ENCODE results near the gene TUT1. TPM values are rescaled to one million over a fixed set of nuclear protein-coding genes. Genes with fewer than 3 reads are reported as not detected.
"Not testable (repeated sequence)": the region's sequence is repeated elsewhere in the genome, so short reads cannot be mapped to it uniquely, and the experiment has no call there.

TUT1 gene
- total RNA-seq, 2 experiments from 2014 or later: 22.2 to 25.0 TPM

DNA sequence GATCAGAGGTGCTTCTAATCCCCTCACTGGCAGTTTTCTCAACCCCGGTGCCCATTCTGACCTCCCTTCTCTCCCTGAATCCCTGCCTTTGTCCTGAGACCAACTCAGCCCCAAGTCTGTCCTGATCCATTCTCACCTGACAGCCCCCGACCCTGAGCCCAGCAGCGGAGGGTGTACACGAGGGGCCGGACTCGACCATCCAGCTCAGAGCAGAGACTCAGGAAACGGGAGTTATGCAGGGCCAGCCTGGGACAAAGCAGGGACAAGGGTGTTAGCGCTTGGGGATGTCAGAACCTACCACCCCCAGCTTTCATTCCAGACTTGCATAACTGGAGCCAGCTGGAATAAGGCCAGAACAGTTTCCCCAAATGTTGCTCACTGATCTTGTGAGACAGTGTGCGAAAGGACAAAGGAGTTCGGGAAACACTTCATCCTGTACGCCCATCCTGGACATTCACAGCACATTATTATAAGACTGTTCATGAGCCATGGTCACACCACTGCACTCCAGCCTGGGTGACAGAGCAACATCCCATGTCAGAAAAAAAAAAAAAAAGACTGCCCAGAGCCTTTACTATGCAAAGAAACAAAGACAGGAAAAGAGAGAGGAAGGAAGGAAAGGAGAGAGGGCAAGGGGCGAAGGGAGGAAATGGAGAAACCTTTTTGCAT, 14.1 kb downstream of the TUT1 start:
- H3K4me3 Mint-ChIP-seq: no peak overlapping the region
- ChIA-PET CTCF (interaction anchor here (0.9 to 1.5 kb wide), 3 partner anchors 8 to 17 kb away, joined by 3 read pairs; no protein-coding TSS in a partner anchor), POLR2A (interaction anchor here (0.6 to 2.6 kb wide), 3 partner anchors 14 to 264 kb away, joined by 3 to 13 read pairs (median 4); partner anchors contain the start of gene TUT1)
- H3K9me3 Mint-ChIP-seq (ENCODE audit: insufficient read depth): no peaks in the 10 kb centered on the region
- no peak overlapping the region for H3K27ac Mint-ChIP-seq
- DNase-seq (no peak), ATAC-seq (no peak)
- no peaks in the 10 kb centered on the region for H3K27me3 Mint-ChIP-seq (ENCODE audit: low read depth)
- peaks cover 53% of the 10 kb centered on the region for H3K36me3 Mint-ChIP-seq (ENCODE audit: low read depth)
- H3K4me1 Mint-ChIP-seq (ENCODE audit: low read depth): peaks cover 26% of the 10 kb centered on the region

DNA sequence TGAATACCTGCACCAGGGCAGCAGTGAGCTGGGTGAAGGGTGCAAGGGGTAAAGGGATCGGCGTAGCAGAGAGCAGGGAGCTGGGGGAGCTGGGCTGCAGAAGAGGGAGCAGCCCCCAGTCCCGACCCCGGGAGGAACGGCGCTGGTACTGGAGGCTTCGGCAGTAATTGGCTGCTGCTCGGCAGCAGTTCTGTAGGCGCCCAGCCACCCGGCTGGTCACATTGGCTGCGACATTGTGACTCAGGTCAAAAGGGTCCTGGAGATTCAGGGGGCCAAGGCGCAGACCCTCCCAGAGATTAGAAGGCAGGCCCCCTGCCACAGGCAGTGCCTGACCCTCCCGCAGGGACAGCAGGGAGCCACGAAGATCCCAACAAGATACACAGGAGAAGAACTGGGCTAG, 15.5 kb downstream of the TUT1 start:
- POLR2A ChIA-PET: interaction anchor here (0.6 to 3.9 kb wide), 2 partner anchors 16 to 279 kb away, joined by 3 to 58 read pairs; partner anchors contain the start of gene TUT1

DNA sequence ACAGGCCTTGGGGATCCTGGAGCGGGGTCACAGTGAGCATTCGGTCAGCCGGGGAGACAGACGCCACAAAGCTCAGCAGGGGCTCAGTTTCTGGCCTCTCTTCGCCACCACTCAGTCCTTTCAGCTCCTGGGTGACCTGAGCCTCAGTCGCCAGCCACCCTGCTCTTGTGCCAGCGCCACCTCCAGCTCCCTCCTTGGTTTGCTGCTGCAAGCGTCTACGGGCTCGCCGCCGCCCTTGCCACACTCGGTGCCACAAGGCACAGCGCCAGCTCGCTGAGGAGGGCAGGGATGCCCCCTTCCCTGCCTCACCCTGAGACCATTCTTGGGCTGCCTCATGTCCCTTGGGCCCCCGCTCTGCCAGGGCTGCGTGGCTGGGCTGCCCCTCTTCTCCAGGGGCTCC, 16.2 kb downstream of the TUT1 start:
- Mint-ChIP-seq H3K9me3 (ENCODE audit: insufficient read depth) (no peaks in the 10 kb centered on the region), H3K27ac (peak overlapping the region; percentile 97), H3K4me3 (peak overlapping the region; percentile 99), H3K36me3 (ENCODE audit: low read depth) (peaks cover 66% of the 10 kb centered on the region), H3K4me1 (ENCODE audit: low read depth) (peaks cover 46% of the 10 kb centered on the region), H3K27me3 (ENCODE audit: low read depth) (no peaks in the 10 kb centered on the region)
- ATAC-seq (no peak), DNase-seq (no peak)
- ChIA-PET CTCF (interaction anchor here (2.9 to 6.5 kb wide), 3 partner anchors 17 to 151 kb away, joined by 26 to 49 read pairs (median 36); partner anchors contain the start of gene TUT1), POLR2A (interaction anchor here (0.6 to 3.9 kb wide), 12 partner anchors 10 to 279 kb away, joined by 3 to 58 read pairs (median 6); partner anchors contain the start of genes BSCL2, C11orf98, CSKMT and MTA2)

More for the DNA sequence above, 15.5 kb downstream of the TUT1 start:
- Mint-ChIP-seq H3K27ac (no peak overlapping the region), H3K4me3 (peak overlapping the region; percentile 99), H3K36me3 (ENCODE audit: low read depth) (peaks cover 60% of the 10 kb centered on the region), H3K27me3 (ENCODE audit: low read depth) (no peaks in the 10 kb centered on the region), H3K9me3 (ENCODE audit: insufficient read depth) (no peaks in the 10 kb centered on the region), H3K4me1 (ENCODE audit: low read depth) (peaks cover 40% of the 10 kb centered on the region)
- DNase-seq: no peak
- no peak for ATAC-seq
- CTCF ChIA-PET: interaction anchor here (1.5 to 2.9 kb wide), 2 partner anchors 10 to 151 kb away, joined by 3 to 26 read pairs; no protein-coding TSS in a partner anchor

DNA sequence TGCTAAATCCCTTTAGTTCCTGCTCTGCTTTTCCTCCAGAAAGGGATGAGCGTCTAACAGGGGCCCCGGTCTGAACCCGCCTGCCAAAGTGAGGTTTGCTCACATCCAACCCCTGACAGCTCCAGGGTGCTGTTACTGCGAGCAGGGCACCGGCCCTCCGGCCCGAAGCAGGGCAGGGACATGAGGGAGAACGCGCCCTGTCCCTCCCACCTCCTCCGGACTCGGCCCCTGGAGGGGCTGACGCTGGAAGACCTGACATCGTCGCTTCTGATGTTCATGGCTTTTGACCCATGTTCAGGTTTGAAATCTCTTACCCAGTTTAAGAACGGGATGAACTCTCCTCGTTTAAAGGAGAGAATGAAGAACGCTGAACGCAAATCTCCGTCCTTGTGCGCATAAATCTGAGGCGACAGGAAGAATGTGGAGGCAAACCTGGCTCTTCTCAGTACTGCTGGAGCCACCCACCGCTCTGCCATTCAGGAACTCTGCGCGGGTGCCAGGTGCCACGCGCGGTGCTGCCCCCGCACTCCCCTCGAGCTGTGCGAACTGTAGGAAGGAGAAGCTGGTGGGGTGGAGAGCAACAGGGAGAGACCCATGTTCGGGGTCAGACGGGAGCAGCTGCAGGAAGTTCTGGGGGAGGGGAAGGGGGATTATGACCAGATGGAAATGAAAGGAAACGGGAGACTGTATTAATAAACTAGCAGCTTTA, 16.8 kb downstream of the TUT1 start:
- POLR2A ChIA-PET: interaction anchor here (0.6 to 3.9 kb wide), 31 partner anchors 8 to 295 kb away, joined by 3 to 58 read pairs (median 4); partner anchors contain the start of genes B3GAT3, BSCL2, C11orf98 and CSKMT
- CTCF ChIA-PET: interaction anchor here (0.7 to 6.5 kb wide), 12 partner anchors 9 to 193 kb away, joined by 3 to 49 read pairs (median 6); partner anchors contain the start of gene TUT1
- Mint-ChIP-seq H3K4me1 (ENCODE audit: low read depth) (peaks cover 51% of the 10 kb centered on the region), H3K36me3 (ENCODE audit: low read depth) (peaks cover 72% of the 10 kb centered on the region), H3K27ac (peak overlapping the region; percentile 97), H3K27me3 (ENCODE audit: low read depth) (no peaks in the 10 kb centered on the region), H3K4me3 (peak overlapping the region; percentile 99), H3K9me3 (ENCODE audit: insufficient read depth) (no peaks in the 10 kb centered on the region)
- ATAC-seq: peak; percentile 18
- no peak for DNase-seq

DNA sequence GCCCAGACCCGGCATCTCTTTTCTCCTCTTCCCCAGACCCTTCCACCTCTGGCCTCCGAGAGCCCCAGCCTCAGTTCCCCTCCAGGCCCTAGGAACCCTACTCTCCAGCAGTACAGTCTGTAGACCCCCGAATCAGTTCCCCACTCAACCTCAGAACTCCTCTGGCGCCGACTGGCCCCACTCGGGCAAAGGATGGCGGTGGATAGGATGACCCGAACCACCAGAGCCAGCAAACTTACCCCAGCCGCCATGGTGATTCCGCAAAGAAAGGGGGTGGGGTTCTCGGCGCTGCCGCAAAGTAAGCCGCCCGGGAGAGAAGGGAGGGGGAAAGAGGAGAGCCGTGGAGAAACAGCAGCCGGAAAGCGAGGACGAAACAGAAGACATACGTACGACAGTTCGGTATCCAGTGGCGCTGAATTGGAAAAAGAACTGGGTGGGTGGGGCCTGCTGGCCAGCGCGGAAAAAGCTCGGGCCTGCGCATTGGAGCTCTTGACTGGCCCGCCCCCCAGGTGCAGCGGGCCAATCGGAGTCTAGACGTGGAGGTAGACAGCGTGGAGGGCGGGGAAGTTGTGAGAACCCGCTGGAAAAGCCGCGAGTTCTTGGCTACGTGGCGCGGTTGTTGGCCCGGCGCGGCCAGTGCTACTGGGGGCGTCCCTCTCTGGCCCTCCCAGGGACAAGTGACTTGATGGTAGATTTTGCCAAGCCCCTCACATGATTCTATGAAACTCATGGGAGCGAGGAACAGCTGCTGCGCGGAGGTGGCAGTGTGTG, 17.5 kb downstream of the TUT1 start, which contains the start of gene EEF1G:
TSS of gene EEF1G (minus strand) at position 300 of the 771 bp plus-strand sequence. CDS start at position 251, 49 bp downstream.
- H3K36me3 Mint-ChIP-seq (ENCODE audit: low read depth): peaks cover 73% of the 10 kb centered on the region
- CTCF ChIA-PET: interaction anchor here (0.7 to 6.5 kb wide), 12 partner anchors 8 to 192 kb away, joined by 3 to 49 read pairs (median 6); partner anchors contain the start of gene TUT1
- DNase-seq (peak; percentile 100), ATAC-seq (peak; percentile 96)
- no peaks in the 10 kb centered on the region for H3K9me3 Mint-ChIP-seq (ENCODE audit: insufficient read depth)
- peaks cover 53% of the 10 kb centered on the region for H3K4me1 Mint-ChIP-seq (ENCODE audit: low read depth)
- peak within 1 kb of the TSS; percentile 99 for H3K4me3 Mint-ChIP-seq
- H3K27ac Mint-ChIP-seq: peak within 1 kb of the TSS; percentile 97
- POLR2A ChIA-PET: interaction anchor here (0.6 to 3.9 kb wide), 29 partner anchors 8 to 295 kb away, joined by 3 to 58 read pairs (median 4); partner anchors contain the start of genes B3GAT3, BSCL2, C11orf98 and CSKMT
- no peaks in the 10 kb centered on the region for H3K27me3 Mint-ChIP-seq (ENCODE audit: low read depth)

DNA sequence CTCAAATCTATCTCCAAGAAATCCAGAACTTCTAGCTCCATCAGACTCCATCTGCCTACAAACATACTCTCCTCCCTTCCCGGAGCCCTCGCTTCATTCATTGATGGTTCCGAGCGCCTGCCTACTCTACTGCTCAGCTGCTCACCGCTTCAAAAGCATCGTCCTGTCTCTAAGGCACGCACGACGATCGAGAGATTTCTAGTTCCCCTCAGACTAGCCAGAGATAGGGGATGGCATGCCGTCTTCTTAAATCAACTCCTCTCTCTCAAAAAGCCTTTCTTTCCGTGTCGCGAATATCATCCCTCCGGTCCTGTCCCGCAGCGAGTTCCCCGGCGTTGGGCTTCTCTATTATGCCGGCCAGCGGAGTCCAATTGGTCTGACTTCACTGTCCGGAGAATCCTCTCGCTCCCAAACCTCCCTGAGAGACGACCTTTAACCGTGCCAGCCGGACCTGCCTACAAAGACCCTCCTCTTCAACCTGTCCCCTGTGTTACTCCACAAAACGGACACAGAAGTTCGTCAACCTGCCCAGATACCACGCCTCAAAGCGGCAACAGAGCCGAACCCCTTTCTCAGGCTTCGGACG, 18.2 kb downstream of the TUT1 start:
- ChIA-PET CTCF (interaction anchor here (0.7 to 6.5 kb wide), 16 partner anchors 8 to 180 kb away, joined by 3 to 49 read pairs (median 7); partner anchors contain the start of gene TUT1), POLR2A (interaction anchor here (0.6 to 3.9 kb wide), 21 partner anchors 12 to 283 kb away, joined by 3 to 58 read pairs (median 4); partner anchors contain the start of genes BSCL2, C11orf98, CSKMT and LBHD1)
- peaks cover 55% of the 10 kb centered on the region for H3K4me1 Mint-ChIP-seq (ENCODE audit: low read depth)
- peak; percentile 54 for DNase-seq
- H3K36me3 Mint-ChIP-seq (ENCODE audit: low read depth): peaks cover 71% of the 10 kb centered on the region
- no peak for ATAC-seq
- H3K9me3 Mint-ChIP-seq (ENCODE audit: insufficient read depth): no peaks in the 10 kb centered on the region
- H3K27me3 Mint-ChIP-seq (ENCODE audit: low read depth): no peaks in the 10 kb centered on the region
- H3K4me3 Mint-ChIP-seq: peak overlapping the region; percentile 99
- H3K27ac Mint-ChIP-seq: peak overlapping the region; percentile 97

DNA sequence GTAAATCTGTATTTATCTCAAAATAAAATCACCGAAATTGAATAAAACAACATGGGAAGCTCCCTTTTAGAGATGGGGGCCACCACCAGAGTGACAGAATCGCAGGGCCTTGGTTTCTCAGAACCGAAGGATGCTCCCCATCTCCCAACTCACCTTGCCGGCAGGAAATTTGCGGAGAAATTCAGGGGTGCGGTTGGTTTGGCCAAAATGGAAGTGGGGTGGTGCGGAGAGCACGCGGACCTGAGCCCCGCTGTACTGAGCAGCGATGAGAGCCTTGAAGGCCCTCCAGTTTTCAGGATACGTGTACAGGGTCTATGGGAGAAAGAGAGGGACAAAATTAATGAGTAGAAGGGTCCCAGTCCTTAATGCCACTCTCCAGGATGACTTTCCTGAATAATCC, 18.9 kb downstream of the TUT1 start:
- Mint-ChIP-seq H3K4me3 (peak overlapping the region; percentile 99), H3K27me3 (ENCODE audit: low read depth) (no peaks in the 10 kb centered on the region), H3K9me3 (ENCODE audit: insufficient read depth) (no peaks in the 10 kb centered on the region), H3K4me1 (ENCODE audit: low read depth) (peaks cover 55% of the 10 kb centered on the region), H3K27ac (peak overlapping the region; percentile 97), H3K36me3 (ENCODE audit: low read depth) (peaks cover 71% of the 10 kb centered on the region)
- DNase-seq: no peak
- CTCF ChIA-PET: interaction anchor here (0.7 to 6.5 kb wide), 8 partner anchors 14 to 179 kb away, joined by 3 to 49 read pairs (median 22); partner anchors contain the start of gene TUT1
- POLR2A ChIA-PET: interaction anchor here (0.7 to 3.9 kb wide), 6 partner anchors 15 to 283 kb away, joined by 3 to 58 read pairs (median 4); partner anchors contain the start of genes C11orf98, CSKMT and TUT1
- ATAC-seq: no peak

DNA sequence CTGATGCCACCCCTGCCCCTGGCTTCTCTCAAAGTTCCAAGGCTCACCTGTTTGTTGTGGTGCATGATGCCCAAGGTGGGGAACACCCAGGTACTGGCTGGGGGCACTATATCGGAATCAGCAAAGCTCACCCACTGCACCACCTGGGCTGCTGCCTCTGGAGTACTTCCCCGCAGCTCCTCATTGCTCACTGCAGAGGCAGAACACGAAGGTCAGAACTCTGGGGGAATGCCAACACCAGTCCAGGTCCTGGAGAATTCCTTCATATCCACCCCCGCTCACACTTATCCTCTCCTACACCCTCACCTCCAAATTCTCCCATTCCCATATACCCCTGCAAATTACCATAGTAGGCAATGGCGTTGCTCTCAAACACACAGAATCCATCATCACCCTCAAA, 19.8 kb downstream of the TUT1 start:
- POLR2A ChIA-PET: interaction anchor here (1.0 kb wide), 1 partner anchor 270 kb away, joined by 3 read pairs; no protein-coding TSS in a partner anchor
- Mint-ChIP-seq H3K4me1 (ENCODE audit: low read depth) (peaks cover 61% of the 10 kb centered on the region), H3K4me3 (peak overlapping the region; percentile 99), H3K27ac (peak overlapping the region; percentile 60), H3K36me3 (ENCODE audit: low read depth) (peaks cover 74% of the 10 kb centered on the region)
- ATAC-seq; H3K27me3 Mint-ChIP-seq (ENCODE audit: low read depth); H3K9me3 Mint-ChIP-seq (ENCODE audit: insufficient read depth); DNase-seq: not testable (repeated sequence)
- CTCF ChIA-PET: interaction anchor here (1.2 to 6.5 kb wide), 4 partner anchors 13 to 177 kb away, joined by 4 to 49 read pairs (median 36); no protein-coding TSS in a partner anchor

DNA sequence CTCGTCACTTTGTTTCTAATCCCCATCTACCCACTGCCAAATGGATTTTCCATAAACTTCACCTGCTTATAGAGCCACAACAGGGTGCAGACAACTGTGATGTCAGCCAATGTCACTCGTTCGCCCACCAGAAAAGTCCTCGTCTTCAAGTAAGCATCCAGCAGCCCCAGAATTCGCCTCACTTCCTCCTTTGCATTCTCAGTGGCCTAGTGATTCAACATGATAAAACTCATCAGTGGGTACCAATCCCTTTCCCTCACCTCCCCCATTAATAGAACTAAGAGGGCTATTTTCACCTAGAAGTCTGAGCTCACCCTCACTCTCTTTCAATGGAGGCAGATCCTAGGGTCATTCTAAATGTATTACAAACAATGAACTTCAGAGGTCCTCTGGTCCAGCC, 20.4 kb downstream of the TUT1 start:
- ChIA-PET CTCF (interaction anchor here (1.2 to 6.5 kb wide), 5 partner anchors 12 to 177 kb away, joined by 3 to 49 read pairs (median 35); no protein-coding TSS in a partner anchor), POLR2A (interaction anchor here (0.8 to 2.3 kb wide), 3 partner anchors 11 to 270 kb away, joined by 3 to 7 read pairs (median 4); no protein-coding TSS in a partner anchor)
- H3K27me3 Mint-ChIP-seq (ENCODE audit: low read depth); DNase-seq; ATAC-seq; H3K4me3 Mint-ChIP-seq; H3K9me3 Mint-ChIP-seq (ENCODE audit: insufficient read depth): not testable (repeated sequence)
- Mint-ChIP-seq H3K27ac (peak overlapping the region; percentile 0), H3K4me1 (ENCODE audit: low read depth) (peaks cover 65% of the 10 kb centered on the region), H3K36me3 (ENCODE audit: low read depth) (peaks cover 78% of the 10 kb centered on the region)

DNA sequence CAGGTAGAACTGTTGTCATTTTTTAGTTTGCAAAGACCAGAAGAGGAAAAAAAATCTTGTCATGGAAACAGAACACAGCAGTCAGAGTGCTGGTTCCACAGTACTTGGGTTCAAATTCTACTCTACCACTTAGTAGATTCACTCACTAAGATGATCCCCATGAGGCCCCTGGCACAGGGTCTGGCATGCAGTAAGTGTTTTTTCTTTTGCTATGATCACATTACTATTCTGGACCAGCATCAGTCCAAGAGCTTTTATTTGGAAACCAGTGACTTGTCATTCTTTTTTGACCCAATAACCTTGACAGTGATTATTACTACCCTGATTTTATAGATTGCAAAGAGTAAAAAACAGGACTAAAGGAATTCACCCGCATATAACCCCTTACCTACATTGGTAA, 21.7 kb downstream of the TUT1 start:
- Mint-ChIP-seq H3K4me3 (no peak overlapping the region), H3K9me3 (ENCODE audit: insufficient read depth) (no peaks in the 10 kb centered on the region), H3K27me3 (ENCODE audit: low read depth) (no peaks in the 10 kb centered on the region), H3K4me1 (ENCODE audit: low read depth) (peaks cover 56% of the 10 kb centered on the region), H3K36me3 (ENCODE audit: low read depth) (peaks cover 81% of the 10 kb centered on the region), H3K27ac (no peak overlapping the region)
- DNase-seq (no peak), ATAC-seq (no peak)
- POLR2A ChIA-PET: interaction anchor here (0.7 to 2.3 kb wide), 4 partner anchors 9 to 414 kb away, joined by 3 to 7 read pairs (median 4); partner anchors contain the start of gene TUT1
- CTCF ChIA-PET: interaction anchor here (1.0 to 6.5 kb wide), 6 partner anchors 10 to 144 kb away, joined by 3 to 49 read pairs (median 19); no protein-coding TSS in a partner anchor

All from activated CD8-positive, alpha-beta T cell treated with anti-CD3 and anti-CD28 coated beads, Interleukin-2, amount 10 ng/mL, durations not matched to agents 7 days and 5 days (primary cell).